GM21825 (cell line): ENCODE measurements around the gene IL3.

ENCODE experiments used
- ATAC-seq: cut with Tn5 transposase; IDR thresholded peaks from one replicate; pipeline ENCODE4 v1.9.1; 2021; ENCODE audit warnings: mild to moderate bottlenecking, moderate library complexity; ENCODE audit not compliant: unreplicated experiment

IL3 gene

GRCh38 chr5:132025403-132025971, 35.0 kb upstream of the IL3 start:
- no peak for ATAC-seq

GRCh38 chr5:132026516-132027008, 33.9 kb upstream of the IL3 start:
- ATAC-seq = no peak

GRCh38 chr5:132027027-132027426, 33.4 kb upstream of the IL3 start:
- no peak for ATAC-seq

- no peak for ATAC-seq
Observed at GRCh38 chr5:132029609-132030330, 30.7 kb upstream of the IL3 start.

GRCh38 chr5:132030610-132031009, 29.8 kb upstream of the IL3 start:
- no peak for ATAC-seq

- ATAC-seq = no peak
Observed at GRCh38 chr5:132032196-132032595, 28.3 kb upstream of the IL3 start.

GRCh38 chr5:132033122-132033521, 27.3 kb upstream of the IL3 start:
- ATAC-seq = no peak

GRCh38 chr5:132037353-132037752, 23.1 kb upstream of the IL3 start:
- no peak for ATAC-seq

GRCh38 chr5:132044207-132044606, 16.2 kb upstream of the IL3 start:
- ATAC-seq = no peak

GRCh38 chr5:132046880-132047299, 13.6 kb upstream of the IL3 start:
- ATAC-seq = no peak

- ATAC-seq = no peak
Observed at GRCh38 chr5:132049093-132049492, 11.4 kb upstream of the IL3 start.

- no peak for ATAC-seq
Observed at GRCh38 chr5:132049559-132049958, 10.9 kb upstream of the IL3 start.

- ATAC-seq = no peak
Observed at GRCh38 chr5:132050136-132050535, 10.3 kb upstream of the IL3 start.

GRCh38 chr5:132050661-132051552, 9.5 kb upstream of the IL3 start:
- no peak for ATAC-seq

- no peak for ATAC-seq
Observed at GRCh38 chr5:132052520-132052919, 7.9 kb upstream of the IL3 start.

GRCh38 chr5:132053483-132053882, 7.0 kb upstream of the IL3 start:
- no peak for ATAC-seq

GRCh38 chr5:132054031-132054696, 6.3 kb upstream of the IL3 start:
- ATAC-seq = no peak

- no peak for ATAC-seq
Observed at GRCh38 chr5:132054697-132055440, 5.6 kb upstream of the IL3 start.

GRCh38 chr5:132055441-132055807, 5.0 kb upstream of the IL3 start:
- no peak for ATAC-seq

GRCh38 chr5:132055808-132056609, 4.4 kb upstream of the IL3 start:
- ATAC-seq = no peak
